Activated CD8-positive, alpha-beta T cell treated with anti-CD3 and anti-CD28 coated beads, Interleukin-2, amount 10 ng/mL, durations not matched to agents 7 days and 5 days (primary cell): ENCODE data around the gene LIMS4. TPM values are rescaled to one million over a fixed set of nuclear protein-coding genes. Genes with fewer than 3 reads are reported as not detected.
"Not testable (repeated sequence)": the region's sequence is repeated elsewhere in the genome, so short reads cannot be mapped to it uniquely, and the experiment has no call there.

Source experiments
- ATAC-seq: fragments of 150-1000 bp; cut with Tn5 transposase; one replicate; pipeline ENCODE4 v1.10.0; 2021; ENCODE audit warnings: moderate library complexity
- CTCF ChIA-PET: fragments of 350-600 bp; sonication (Branson Sonifier 250); formaldehyde crosslinking; loops from one replicate; lab custom pipeline; 2021; ENCODE audit warnings: antibody characterized with exemption; lab: Charles Lee
- POLR2A ChIA-PET: fragments of 350-600 bp; sonication (Branson Sonifier 250); formaldehyde crosslinking; loops from one replicate; lab custom pipeline; 2021; ENCODE audit warnings: antibody characterized with exemption; lab: Charles Lee
- DNase-seq: peaks from one replicate; pipeline ENCODE4 v3.0.0-alpha.2; 2020
- H3K27ac Mint-ChIP-seq: one replicate; pipeline ENCODE4 v1.8.0; 2021; ENCODE audit warnings: mild to moderate bottlenecking, mixed read lengths
- H3K27me3 Mint-ChIP-seq: one replicate; pipeline ENCODE4 v1.8.0; 2021; ENCODE audit warnings: low read depth, mixed read lengths
- H3K36me3 Mint-ChIP-seq: one replicate; pipeline ENCODE4 v1.8.0; 2021; ENCODE audit warnings: low read depth, mixed read lengths
- H3K4me1 Mint-ChIP-seq: one replicate; pipeline ENCODE4 v1.8.0; 2021; ENCODE audit warnings: low read depth, mixed read lengths
- H3K4me3 Mint-ChIP-seq: one replicate; pipeline ENCODE4 v1.8.0; 2021; ENCODE audit warnings: mild to moderate bottlenecking, mixed read lengths
- H3K9me3 Mint-ChIP-seq: one replicate; pipeline ENCODE4 v1.8.0; 2022; ENCODE audit warnings: mixed read lengths; ENCODE audit not compliant: insufficient read depth
- total RNA-seq, 2 experiments: library from RNA; stranded (reverse); gene quantifications; one replicate each; pipeline ENCODE4 v1.2.3, GENCODE V29; 2021

Gene LIMS4
- total RNA-seq, 2 experiments from 2014 or later = 0.78 to 0.97 TPM

DNA sequence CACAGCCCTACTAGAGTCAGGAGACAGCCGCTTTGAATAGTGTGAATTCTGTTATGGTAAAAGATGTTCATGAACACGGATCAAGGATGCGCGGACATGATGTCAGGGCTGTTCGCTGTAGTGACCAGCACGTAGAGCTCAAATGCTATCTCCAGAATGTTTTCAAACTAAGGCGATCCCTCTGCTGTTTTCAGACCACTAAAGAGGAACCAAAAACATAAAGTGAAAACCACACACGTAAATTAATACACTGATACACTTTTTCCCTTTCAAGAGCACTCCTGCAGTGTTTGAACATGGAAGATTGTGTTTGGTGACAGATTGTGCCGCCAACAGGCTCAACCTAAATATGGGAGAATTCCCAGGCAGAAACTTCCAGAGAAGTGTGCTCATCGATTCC is 73.2 kb downstream of the LIMS4 start:
- H3K36me3 Mint-ChIP-seq, CTCF ChIA-PET, ATAC-seq, H3K4me1 Mint-ChIP-seq, H3K27ac Mint-ChIP-seq, H3K27me3 Mint-ChIP-seq, POLR2A ChIA-PET, H3K4me3 Mint-ChIP-seq, H3K9me3 Mint-ChIP-seq, DNase-seq: not testable (repeated sequence)

DNA sequence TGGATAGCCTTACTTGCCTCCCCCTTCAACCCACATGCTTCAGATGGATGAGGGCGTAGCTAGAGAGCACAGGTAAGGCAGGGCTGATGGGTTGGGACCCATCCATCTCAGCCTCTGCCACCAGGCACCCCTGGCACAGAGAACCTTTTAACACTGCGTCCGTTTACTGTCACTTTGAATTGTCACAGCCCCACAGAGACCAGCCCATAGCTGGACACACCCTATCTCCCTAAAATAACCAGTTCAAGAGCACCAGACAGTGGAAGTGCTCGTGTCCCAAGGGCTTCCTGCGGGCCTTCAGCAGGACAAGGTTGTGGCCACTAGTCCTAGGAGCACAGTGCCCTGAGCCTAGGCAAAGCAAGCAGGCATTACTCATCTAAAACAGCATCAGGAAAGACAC is 76.6 kb downstream of the LIMS4 start:
- DNase-seq, H3K27me3 Mint-ChIP-seq, POLR2A ChIA-PET, H3K4me1 Mint-ChIP-seq, H3K36me3 Mint-ChIP-seq, H3K4me3 Mint-ChIP-seq, H3K9me3 Mint-ChIP-seq, H3K27ac Mint-ChIP-seq, ATAC-seq, CTCF ChIA-PET: not testable (repeated sequence)

Other genes starting within 250 kb of the LIMS4 start
- 1 to 10 TPM; 7.0 to 9.4 TPM for gene RGPD6, start 104.4 kb upstream of the LIMS4 start, total RNA-seq
- 100 to 1,000 TPM; 138 to 140 TPM for gene BUB1, start 205.2 kb upstream of the LIMS4 start, total RNA-seq